CD4-positive, alpha-beta T cell treated with Interferon gamma for 1 hour (primary cell): ENCODE data around the gene GANC.
"Not testable (repeated sequence)": the region's sequence is repeated elsewhere in the genome, so short reads cannot be mapped to it uniquely, and the experiment has no call there.

ENCODE experiments used
- DNase-seq: peaks from one replicate; pipeline ENCODE4 v3.0.0-alpha.2; 2020

GANC gene

DNA sequence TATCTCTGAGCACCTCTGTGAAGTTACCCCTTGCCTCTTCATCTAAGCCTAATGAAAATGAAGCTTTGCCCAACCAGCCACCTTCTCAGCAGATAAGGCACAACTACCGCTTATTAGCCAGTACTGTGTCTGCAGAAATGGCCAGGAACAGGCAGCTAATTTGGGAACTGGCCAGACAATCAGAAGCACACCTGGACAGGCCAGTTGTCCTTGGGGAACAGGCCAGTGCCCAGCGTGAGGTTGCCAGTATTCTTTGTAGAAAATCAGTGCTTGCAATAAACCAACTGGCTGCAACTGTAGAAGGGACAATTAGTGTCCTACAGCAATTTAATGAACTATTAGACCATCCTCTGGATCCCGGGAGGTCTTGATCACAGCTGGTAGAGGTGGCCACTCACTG lies 10.7 kb downstream of the GANC start:
- no peak for DNase-seq

DNA sequence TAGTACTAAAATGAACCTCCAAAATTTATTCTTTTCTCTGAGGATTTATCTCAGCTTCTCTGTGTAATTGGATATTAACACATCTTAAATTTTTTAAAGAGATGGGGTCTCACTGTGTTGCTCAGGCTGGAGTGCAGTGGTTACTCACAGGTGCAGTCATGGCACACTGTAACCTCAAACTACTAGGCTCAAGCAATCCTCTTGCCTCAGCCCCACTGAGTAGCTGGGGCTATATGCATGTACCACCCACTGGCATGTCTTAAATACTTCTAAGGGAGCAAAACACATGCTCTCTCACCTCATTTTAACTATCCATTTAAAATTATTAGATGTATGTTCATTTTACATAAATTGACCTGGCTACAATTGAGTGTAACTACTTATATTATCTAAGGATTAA lies 11.6 kb downstream of the GANC start:
- no peak for DNase-seq

DNA sequence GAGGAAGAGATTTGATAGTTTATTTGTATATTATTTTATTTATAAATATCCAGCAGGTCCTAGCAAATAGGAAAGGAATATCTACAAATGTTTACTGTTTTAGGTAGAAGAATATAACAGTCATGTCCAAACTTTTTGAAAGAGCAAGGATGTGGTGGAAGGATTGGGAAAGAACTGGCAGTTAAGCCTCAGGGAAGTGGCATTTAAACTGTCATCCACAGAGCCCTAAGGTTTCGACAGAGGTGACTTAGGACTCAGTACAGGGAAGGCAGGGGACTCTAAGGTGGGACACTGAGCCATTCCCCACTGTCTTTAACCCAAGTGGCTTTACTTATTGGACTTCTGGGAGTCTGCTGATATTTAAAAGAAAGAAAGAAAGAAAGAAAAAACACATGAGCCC lies 12.0 kb downstream of the GANC start:
- no peak for DNase-seq

DNA sequence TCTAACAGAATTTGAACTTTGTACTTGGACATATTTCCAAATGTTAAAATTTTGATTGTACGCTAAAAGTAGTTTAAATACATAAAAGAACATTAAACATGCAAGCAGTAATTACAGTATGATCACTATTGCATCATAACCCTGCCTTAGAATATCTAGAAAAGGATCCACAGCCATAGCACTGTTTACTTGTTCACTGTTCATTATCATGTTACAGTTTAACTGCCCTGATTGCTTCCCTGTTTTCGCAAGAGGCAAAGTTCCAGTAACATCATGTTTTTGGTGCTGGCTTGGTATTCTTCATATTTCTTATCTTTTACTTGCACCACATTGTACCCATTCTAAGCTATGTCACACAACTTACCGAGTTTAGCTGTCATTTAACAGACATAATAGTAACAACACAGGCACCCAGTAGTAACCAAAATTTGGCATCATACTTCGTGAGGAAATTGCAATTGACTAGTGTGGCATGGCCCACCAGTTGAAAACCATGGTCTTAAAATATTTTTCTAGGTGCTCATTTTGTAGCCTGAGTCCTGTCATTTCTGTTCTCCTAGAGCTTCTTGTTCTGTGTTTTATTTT lies 13.5 kb downstream of the GANC start:
- no peak for DNase-seq

DNA sequence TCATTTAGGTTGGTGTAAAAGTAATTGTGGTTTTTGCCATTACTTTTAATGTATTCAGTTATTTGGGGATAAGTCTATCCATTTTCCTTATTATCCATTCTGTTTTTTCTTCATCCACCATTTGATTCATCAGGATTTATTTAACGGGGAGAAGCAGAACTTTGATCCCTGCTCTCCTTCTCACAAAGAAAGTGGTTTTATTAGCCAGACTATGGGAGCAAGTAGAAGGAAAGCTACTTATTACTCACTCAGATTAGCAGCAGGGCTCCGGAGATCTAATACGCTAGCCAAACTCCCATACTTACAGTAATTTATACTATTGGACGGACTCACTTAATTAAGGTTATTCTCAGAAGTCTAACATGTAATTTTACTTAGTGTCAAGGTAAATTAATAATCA lies 14.9 kb downstream of the GANC start:
- DNase-seq, result no peak

DNA sequence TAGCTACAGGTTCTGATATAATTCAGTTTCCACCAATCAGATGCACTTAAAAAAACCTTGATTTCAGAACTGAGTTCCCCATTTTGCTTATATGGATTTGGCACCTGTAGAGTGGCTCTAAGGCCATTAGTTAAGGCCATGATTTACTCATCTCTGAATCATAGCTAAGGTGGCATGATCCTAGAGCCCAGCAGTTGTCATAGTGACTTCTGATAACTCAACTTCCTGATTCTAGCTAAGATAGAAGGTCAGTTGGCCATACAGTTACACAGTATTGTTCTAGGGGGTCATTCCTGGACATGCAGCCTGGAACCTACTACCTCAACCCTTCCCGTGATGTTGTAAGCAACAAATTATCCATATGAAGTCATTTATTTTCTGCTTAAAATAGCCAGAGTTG lies 16.2 kb downstream of the GANC start:
- DNase-seq, result no peak

DNA sequence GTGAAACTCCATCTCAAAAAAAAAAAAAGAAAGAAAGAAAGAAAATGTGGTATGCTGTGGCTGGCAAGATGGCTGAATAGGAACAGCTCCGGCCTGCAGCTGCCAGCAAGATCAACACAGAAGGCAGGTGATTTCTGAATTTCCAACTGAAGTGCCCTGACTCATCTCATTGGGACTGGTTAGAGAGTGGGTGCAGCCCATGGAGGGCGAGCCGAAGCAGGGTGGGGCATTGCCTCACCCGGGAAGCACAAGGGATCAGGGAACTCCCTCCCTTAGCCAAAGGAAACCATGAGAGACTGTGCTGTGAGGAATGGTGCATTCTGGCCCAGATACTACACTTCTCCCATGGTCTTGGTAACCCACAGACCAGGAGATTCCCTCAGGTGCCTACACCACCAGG lies 28.0 kb downstream of the GANC start:
- DNase-seq, result not testable (repeated sequence)

DNA sequence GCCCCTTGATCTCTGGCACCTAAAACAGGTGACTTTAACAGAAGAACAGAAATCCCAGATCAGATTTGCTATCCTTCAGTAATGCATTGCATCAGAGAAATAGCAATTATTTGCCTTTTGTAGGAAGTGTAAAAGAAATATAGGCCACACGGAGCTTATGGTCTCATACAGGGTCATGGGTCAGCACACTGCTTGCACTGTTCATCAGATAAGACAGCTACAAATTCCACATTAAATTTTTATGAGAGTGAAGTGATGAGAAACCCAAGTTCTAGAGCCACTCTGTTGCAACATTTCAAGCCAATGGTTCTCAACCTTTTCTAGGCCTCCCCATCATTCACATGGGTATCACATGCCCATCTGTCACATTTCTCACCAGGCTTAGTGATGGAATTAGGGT lies 33.7 kb downstream of the GANC start:
- DNase-seq, result no peak

DNA sequence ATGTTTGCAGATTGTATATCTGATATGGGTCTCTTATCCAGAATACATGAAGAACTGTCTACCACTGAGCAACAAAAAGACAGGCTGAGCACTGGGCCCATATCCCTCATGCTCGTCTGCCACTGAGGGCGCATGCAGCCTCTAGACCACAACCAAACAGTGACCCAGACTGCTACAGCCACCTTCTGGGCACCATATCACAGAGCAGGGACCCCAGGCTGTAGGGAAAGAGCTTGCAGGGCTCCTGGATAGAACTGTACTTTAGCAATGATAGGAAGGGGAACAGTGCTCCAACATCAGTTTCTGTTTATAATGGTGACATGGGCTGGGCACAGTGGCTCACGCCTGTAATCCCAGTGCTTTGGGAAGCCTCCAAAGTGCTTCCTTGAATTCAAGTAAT lies 40.5 kb downstream of the GANC start:
- DNase-seq, result no peak

DNA sequence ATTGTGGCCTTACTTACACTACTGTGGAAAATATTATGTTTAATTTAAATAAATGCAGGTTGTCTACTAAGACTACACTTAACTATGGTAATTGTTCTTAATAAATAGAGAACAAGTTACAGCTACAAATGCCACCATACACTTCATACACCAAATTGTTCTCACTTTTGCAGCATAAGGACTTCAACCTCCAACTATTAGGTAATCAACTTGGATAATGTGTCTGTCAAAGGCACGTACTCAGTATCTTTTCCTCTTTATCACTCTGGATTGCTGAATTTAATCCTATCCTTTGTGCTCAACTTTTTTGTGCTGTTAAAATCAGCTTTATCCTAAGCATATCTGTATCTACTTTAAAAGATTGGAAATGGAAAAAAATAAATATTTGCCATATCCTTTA lies 41.8 kb downstream of the GANC start:
- no peak for DNase-seq

DNA sequence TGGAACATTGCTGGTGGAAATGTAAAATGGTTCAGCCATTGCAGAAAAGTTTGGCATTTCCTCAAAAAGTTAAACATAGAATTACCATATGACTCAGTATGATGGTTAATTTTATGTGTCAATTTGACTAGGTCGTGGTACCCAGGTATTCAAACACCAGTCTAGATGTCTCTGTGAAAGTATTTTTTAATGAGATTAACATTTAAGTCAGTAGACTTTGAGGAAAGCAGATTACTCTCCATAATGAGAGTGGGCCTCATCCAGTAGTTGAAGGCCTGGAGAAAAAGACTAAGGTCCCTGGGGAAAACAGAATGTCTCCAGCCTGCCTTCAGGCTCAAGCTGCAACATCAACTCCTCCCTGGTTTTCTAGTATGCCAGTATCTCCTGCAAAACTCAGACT lies 42.5 kb downstream of the GANC start:
- DNase-seq, result no peak

DNA sequence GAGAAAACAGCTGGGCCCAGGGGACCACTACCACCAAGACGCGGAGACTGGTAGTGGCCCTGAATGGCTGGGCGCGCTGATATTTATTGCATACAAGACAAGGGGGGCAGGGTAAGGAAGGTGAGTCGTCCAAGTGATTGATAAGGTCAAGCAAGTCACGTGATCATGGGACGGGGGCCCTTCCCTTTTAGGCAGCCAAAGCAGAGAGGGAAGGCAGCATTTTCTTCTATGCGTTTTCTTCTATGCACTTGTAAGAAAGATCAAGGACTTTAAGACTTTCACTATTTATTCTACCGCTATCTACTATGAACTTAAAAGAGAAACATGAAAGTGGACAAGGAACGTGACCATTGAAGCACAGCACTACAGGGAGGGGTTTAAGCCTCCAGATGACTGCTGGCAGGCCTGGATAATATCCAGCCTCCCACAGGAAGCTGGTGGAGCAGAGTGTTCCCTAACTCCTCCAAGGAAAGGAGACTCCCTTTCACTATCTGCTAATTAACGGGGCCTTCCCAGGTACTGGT lies 43.3 kb downstream of the GANC start:
- DNase-seq, result not testable (repeated sequence)

DNA sequence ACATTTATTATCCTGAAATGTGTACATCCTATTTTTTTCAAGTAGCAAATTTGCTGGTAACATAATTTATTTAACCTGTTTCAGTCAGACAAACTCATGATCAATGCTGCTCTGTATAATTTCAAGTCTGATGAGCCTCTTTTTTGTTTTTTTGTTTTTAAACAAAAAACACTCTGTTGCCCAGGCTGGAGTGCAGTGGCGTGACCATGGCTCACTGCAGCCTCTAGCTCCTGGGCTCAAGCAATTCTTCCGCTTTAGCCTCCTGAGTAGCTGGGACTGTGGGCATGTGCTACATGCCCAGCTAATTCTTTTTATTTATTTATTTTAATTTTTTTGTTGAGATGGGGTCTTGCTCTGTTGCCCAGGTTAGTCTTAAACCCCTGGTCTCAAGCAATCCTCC lies 46.2 kb downstream of the GANC start:
- no peak for DNase-seq

DNA sequence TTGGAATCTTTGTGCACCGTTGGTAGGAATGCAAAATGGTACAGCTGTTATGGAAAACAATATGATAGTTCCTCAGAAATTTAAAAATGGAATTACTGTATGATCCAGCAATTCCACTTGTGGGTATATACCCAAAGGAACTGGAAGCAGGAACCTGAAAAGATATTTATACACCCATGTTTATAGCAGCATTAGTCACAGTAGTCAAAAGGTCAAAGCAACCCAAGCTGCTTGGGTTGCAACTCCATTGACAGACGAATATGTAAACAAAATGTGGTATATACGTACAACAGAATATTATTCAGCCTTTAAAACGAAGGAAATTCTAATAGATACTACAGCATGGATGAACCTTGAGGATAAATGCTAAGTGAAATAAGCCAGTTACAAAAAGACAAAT lies 51.3 kb downstream of the GANC start:
- no peak for DNase-seq

DNA sequence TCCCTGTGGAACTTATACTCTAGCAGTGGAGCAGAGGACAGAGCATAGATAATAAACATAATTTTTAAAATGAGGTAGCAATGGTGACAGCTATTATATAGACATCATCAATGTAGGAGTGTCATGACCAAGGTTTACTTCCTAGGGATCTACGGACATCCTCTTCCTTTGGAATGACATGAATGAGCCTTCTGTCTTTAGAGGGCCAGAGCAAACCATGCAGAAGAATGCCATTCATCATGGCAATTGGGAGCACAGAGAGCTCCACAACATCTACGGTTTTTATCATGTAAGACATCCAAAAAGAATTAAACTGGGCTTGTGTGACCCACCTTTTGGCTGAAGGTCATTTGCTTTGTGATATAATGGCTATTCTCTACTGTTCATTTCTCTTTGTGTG lies 56.2 kb downstream of the GANC start:
- DNase-seq, result no peak

DNA sequence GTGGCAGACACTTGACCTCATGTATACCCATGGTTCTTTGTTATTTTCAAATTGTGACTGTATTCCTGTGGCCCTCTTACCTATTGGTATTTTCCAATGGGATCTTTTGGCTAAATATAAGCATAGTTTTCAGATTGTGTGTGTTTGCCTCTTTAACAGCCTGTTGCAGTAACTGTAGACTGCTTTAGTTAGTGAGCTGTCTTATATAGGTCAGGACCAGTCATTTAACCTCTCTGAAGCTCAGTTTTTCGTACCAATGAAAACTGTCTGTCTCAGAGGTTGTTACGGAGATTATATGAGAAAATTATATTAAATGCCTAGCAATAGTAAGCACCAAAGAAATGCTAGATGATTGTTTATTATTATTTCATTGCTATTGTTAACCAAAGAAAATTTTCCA lies 57.0 kb downstream of the GANC start:
- no peak for DNase-seq

DNA sequence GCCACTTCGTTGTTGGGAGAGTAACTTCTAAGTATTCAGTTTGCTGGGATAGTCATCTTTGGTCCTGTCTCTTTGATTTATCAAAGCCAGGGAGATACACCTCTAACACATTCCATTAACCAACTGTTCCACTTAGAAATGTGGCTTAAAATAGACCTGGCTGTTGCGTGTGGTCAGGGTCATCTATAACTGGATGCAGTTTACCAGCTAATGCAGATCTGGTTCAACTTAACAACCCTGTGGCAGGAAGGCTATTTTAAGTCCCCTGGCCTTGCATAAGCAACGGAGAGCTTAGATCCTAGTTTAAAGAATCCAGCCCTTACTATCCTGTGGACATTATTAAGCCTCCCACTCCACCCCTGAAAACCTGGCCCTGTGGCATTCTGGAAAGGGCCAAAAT lies 58.2 kb downstream of the GANC start:
- no peak for DNase-seq

DNA sequence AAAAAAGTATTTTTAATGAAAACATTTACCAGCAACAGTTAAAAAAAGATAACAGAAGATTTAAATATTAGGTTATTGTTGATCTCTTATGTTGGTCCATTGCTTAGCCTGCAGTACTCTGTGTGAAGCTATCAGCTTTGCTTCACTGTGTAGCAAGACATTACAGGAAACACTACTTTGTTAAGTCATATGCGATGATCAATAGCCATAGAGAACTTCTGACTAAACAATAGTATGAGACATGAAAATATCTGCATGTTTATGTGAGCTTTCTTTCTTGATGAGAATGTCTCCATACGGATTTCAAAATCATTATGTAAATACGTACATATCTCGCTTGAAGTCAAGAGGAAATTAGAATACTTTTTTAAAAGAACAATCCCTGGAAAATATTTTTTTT lies 59.3 kb downstream of the GANC start:
- DNase-seq, result no peak

DNA sequence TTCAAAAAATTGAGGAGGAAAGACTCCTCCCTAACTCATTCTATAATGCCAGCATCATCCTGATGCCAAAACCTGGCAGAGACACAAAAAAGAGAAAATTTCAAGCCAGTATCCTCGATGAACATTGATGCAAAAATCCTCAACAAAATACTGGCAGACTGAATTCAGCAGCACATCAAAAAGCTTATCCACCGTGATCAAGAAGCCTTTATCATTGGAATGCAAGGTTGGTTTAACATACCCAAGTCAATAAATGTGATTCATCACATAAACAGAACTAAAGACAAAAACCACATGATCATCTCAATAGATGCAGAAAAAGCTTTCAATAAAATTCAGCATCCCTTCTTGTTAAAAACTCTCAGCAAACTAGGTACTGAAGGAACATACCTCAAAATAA lies 62.1 kb downstream of the GANC start:
- DNase-seq, result no peak

DNA sequence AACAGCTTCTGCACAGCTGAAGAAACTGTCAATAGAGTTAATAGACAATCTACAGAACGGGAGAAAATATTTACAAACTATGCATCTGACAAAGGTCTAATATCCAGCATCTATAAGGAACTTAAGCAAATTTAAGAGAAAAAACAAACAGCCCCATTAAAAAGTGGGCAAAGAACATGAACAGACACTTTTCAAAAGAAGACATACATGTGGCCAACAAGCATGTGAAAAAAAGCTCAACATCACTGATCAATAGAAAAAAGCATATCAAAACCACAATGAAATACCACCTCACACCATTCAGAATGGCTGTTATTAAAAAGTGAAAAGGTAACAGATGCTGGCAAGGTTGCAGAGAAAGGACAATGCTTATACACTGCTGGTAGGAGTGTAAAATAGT lies 63.6 kb downstream of the GANC start:
- DNase-seq, result not testable (repeated sequence)

DNA sequence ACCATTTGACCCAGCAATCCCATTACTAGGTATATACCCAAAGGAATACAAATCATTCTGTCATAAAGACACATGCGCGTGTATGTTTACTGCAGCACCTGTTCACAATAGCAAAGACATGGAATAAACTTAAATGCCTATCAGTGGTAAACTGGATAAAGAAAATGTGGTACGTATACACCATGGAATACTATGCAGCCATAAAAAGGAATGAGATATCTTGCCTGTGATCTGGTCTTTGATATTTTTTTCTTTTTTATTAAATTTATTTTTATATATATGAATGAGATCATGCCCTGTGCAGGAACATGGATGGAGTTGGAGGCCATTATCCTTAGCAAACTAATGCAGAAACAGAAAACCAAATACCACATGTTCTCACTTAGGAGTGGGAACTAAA lies 64.1 kb downstream of the GANC start:
- DNase-seq, result not testable (repeated sequence)

DNA sequence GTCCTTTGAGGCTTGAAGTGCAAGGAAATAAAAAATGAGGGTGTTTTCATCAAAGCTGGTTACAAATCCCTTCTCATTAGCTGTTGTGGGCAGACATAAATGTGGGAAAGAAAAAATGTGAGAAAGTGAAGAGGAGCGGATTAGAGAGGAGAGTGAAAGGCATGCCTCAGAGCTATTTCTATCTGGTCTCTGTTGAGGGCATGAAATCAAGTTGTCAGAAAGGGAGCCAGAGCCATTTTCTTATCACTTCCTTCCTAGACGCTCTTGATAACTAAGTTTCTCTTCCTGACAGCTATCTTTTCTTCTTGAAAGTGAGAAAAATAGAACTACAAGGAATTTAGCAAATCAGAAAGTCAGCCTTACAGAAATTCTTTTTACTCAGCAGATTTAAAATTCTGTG lies 65.5 kb downstream of the GANC start:
- DNase-seq, result no peak

DNA sequence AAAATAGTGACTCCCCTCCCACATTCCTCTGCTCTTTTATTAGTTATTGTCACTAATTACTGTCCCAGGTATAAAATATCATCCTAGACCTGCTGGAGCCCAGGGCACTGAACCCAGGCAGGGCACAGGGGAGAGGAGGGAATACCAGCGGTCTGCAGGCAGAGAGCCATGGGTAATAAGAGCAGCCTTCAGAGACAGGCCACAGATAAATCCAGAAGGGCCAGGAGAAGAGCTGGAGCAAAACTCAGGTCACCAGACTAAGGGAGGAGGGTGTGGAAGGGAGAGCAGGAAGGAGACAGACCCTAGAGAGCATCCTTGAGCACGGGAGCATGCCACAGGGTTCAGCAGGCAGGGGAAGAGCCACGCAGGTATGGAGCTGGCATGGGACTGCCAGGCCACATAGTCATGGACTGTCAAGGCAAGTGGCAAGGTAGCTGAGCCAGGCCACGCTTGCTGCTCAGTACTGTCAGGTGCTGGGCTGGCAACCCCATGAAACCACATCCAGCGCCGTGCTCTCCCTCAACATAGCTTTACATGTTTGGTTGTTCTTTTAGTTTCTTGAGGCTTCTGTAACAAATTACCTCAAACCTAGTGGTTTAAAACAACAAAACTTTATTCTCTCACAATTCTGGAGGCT lies 70.7 kb downstream of the GANC start:
- no peak for DNase-seq

DNA sequence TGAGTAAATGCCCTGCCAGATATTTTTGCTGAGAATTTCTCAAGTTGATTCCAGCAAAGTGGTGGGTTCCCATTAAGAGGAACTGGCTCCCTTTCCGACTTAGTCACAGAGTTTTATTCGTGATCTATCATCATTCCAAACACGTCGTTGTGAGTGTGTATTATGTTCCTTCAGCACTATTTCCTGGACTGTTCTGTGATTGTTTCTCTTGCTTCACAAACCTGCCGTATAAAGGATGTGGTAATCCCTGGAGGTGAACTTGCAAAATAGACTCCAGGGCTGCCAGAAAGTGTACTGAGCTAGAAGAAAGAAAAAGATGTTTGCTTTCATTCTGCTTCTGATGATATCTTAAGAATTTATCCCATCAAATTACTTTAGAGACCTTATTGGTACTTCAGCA lies 71.8 kb downstream of the GANC start:
- DNase-seq, result no peak

DNA sequence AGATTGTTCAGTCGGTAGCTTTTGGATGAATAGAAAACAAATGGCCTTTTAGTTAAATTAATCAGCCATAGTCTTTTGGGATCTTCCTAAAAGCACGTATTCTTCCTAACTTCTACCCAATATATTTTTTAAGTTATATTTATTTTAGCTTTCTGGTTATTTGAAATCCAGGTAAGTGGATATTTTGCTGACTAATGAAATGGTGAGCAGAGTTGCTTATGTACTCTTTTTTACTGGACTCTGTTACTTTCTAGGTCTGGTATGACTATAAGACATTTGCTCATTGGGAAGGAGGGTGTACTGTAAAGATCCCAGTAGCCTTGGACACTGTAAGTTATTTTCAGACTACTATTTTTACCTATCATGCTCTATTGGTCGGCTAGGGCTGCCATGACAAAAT lies 72.5 kb downstream of the GANC start:
- no peak for DNase-seq
